Stimulated activated CD8-positive, alpha-beta memory T cell treated with anti-CD3 and anti-CD28 coated beads, Interleukin-15, amount 100 ng/mL, for 4 hours (primary cell): ENCODE results near the gene NHSL2.

Experiments used
- DNase-seq, 2 donors: peaks; one replicate each; pipeline ENCODE4 v3.0.0-alpha.2; 2020; ENCODE audit warnings: low read depth in 2 of 2

The NHSL2 gene

GRCh38 chrX:72018277-72019112 is 107.8 kb downstream of the NHSL2 start:
- DNase-seq: peak; percentile 64 to 74

- DNase-seq: no peak
These were observed 108.8 kb downstream of the NHSL2 start for GRCh38 chrX:72019487-72019886.

GRCh38 chrX:72020204-72020603 is 109.6 kb downstream of the NHSL2 start:
- DNase-seq: no peak

- no peak for DNase-seq
These were observed 110.1 kb downstream of the NHSL2 start for GRCh38 chrX:72020788-72021187.

GRCh38 chrX:72021975-72022374 is 111.3 kb downstream of the NHSL2 start:
- no peak for DNase-seq

- DNase-seq: no peak
These were observed 112.4 kb downstream of the NHSL2 start for GRCh38 chrX:72023071-72023470.

- no peak for DNase-seq
These were observed 114.7 kb downstream of the NHSL2 start for GRCh38 chrX:72025236-72025770.

GRCh38 chrX:72026341-72027023 is 115.8 kb downstream of the NHSL2 start:
- no peak for DNase-seq

GRCh38 chrX:72027024-72027913 is 116.6 kb downstream of the NHSL2 start:
- DNase-seq: no peak

- no peak for DNase-seq
These were observed 117.3 kb downstream of the NHSL2 start for GRCh38 chrX:72027914-72028307.

GRCh38 chrX:72028701-72029470 is 118.2 kb downstream of the NHSL2 start:
- DNase-seq: no peak

GRCh38 chrX:72029483-72030411 is 119.1 kb downstream of the NHSL2 start:
- no peak for DNase-seq

GRCh38 chrX:72030431-72030830 is 119.8 kb downstream of the NHSL2 start:
- DNase-seq: no peak

GRCh38 chrX:72031118-72031517 is 120.5 kb downstream of the NHSL2 start:
- no peak for DNase-seq

- no peak for DNase-seq
These were observed 121.0 kb downstream of the NHSL2 start for GRCh38 chrX:72031634-72032033.

GRCh38 chrX:72037601-72038000 is 127.0 kb downstream of the NHSL2 start:
- no peak for DNase-seq

GRCh38 chrX:72038016-72038415 is 127.4 kb downstream of the NHSL2 start:
- DNase-seq: no peak

- DNase-seq: no peak
These were observed 128.2 kb downstream of the NHSL2 start for GRCh38 chrX:72038868-72039267.

GRCh38 chrX:72040506-72040905 is 129.9 kb downstream of the NHSL2 start:
- no peak for DNase-seq

GRCh38 chrX:72041176-72041575 is 130.5 kb downstream of the NHSL2 start:
- no peak for DNase-seq
